GM21717 (cell line): ENCODE results near the gene ARSA.
"Not testable (repeated sequence)": the region's sequence is repeated elsewhere in the genome, so short reads cannot be mapped to it uniquely, and the experiment has no call there.

Experiments
- ATAC-seq: cut with Tn5 transposase; IDR thresholded peaks from one replicate; pipeline ENCODE4 v1.9.1; 2021; ENCODE audit warnings: mild to moderate bottlenecking, moderate library complexity; ENCODE audit not compliant: unreplicated experiment

Gene ARSA

DNA sequence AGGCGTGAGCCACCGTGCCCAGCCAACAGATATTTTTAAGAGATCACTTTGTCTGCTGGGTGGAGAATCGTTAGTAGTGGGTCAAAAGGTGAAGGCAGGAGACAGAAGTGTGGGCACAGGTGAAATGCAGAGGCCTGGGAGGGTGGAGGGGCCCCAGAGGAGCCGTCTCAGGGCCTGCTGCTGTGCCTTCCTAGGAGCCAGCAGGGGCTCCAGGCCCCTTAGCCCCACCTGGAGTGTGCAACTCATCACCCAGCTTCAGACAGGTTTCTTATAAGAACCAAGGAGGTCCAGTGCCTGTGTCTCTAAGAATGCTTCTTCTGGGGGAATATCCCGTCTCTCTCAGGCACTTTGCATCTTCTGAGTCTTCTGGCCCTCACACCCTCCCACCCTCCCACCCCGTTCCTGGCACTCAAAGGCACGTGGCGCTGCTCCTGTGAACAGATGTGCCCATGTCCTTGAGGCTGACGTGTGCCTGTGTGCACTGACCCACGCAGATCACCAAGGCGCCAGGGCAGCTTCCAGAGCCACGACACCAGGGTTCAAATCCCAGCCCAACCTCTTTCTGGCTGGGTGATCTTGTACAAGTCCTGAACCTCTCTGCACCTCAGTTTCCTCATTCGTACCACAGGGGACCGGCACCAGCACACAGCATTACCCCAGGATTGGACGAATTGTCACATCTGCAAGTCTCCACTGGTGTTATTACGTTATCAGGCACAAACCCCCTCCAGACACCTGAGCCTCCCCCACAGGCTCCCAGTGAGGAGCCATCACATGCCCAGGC is 3.4 kb downstream of the ARSA start:
- ATAC-seq: no peak

DNA sequence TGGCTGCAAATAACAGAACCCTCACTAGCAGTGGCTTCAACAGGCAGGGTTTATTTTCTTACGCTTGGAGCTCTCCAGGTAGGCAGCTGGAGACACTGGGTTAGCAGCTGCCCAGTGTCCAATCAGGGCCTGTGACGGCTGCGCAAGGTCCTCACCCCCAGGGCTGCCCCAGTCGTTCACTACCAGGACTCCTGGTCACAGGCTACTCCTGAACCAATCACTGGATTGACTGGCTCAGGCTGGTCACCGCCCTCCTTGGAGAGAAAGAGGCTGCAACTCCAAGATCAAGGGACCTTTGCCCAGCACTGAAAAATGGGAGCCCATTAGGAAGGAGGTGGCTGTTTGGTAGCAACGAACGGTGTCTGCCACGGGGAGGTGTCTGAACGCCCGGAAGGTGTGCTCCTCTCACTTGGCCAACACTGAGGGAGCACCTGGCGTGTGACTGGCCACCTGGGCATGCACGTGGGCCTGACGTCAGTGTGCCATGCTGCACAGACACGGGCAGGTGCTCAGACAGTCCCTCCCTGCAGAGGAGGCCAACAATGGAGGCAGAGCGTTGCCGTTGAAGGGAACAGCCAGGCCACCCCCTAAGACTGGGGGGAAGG is 5.1 kb downstream of the ARSA start:
- no peak for ATAC-seq

DNA sequence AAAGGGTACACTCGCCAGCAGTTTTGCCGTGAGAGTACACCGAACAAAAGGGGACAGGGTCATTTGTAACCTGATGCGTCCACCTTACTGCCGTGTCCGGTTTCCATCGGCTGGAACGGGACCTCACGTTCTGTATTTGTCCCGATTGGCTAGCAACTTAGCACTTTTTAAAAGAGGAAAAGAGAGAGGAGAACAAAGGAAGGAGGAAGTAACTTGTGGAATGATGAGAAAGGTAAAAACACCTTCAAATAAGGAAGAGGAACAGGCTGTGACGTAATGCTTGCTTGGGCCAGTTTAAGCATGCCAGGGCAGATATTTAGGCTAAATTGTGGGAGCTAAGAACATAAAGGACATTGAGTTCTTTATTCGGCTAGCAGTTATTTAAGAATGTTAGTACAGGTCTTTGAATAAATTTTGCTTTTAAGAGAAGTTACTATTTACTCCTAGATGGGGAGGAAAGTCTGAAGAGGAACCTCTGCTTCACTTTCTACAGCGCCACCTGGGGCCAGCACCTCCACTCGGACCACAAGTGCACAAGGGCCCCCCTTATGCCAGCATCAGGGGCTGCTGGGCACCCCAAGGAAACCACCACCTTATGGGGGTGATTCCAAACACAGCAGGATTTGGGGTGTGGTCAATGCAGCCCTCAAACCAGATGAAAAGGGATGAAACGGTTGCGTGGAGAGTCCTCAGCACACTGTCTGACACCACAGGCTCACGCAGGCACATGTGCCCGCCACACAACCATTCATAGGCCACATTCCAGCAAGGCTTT is 5.8 kb downstream of the ARSA start:
- no peak for ATAC-seq

- ATAC-seq: no peak
These were observed 6.5 kb downstream of the ARSA start for GRCh38 chr22:50621356-50621880.

- no peak for ATAC-seq
These were observed 7.2 kb downstream of the ARSA start for GRCh38 chr22:50620593-50621355.

DNA sequence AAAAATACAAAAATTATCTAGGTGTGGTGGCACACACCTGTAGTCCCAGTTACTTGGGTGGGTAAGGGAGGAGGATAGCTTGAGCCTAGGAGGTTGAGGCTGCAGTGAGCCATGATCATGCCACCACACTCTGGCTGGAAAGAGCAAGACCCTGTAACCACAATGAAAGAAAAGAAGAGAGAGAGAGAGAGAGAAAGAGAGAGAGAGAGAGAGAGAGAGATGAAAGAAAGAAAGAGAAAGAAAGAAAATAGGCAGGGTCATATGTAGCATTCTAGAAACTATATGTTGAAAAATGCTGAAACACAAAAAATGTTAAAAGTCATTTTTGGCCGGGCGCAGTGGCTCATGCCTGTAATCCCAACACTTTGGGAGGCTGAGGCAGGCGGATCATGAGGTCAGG is 13.7 kb downstream of the ARSA start:
- ATAC-seq: not testable (repeated sequence)

- ATAC-seq: no peak
These were observed 14.5 kb downstream of the ARSA start for GRCh38 chr22:50613291-50613981.

DNA sequence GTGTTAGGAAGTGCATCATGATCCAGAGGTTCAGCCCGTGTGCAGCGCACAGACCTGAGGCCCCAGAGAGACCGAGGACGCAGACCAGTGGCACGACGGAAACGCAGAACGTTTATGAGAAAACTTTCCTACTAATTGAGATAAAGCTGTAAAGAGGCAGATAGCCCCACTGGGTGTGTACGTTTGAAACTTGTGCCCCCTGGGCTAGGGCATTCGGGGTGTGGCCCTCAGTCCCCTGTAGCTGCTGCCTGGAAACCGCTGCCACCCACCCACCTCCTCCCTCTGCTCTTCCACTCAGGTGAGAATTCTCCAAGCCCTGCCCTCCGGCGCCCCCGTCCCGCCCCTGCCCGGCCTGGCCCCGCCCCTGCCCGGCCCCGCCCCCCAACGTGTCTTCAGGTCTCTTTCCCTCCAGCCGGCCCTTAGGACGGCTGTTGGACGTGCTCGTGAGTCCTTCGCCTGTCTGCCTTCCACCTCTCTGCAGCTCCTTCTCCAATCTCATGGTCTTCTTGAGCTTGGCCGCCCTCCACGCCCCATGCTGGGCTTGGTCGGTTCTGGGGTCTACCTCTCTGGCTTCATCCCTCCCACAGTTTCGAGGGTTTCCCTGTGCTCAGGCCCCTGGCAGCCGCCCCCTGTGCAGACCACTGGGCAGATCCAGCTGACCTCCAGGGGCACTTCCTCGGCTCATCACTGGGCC is 15.3 kb downstream of the ARSA start:
- ATAC-seq: no peak

GRCh38 chr22:50612168-50612527 is 15.8 kb downstream of the ARSA start:
- no peak for ATAC-seq

DNA sequence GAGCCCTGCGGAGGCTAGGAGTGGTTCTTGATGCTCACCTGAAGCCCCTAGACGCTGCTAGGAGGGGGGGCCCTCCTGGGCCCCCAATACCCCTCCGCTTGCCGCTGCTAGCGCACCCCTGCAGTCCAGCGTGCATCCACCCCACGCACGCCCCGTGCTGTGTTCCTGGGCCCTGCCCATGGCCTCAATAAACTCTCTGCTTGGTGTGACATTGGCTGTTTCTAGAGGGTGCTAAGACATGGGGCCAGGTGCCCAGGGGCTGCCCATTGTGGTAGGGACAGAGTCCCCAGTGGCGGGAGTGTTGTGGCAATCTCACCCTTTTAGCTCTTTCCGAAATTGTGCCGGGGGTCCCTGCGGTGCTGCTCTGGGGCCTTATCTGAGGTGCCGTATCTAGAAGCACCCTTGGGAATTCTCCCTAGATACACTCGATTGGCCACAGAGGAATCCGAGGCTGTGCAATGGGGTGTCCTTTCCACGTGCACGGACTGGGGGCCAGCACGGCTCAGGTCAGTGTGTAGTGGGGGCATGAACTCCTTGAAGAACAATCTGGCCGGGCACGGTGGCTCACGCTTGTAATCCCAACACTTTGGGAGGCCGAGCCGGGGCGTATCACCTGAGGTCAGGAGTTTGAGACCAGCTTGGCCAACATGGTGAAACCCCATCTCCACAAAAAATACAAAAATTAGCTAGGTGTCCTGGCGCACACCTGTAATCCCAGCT is 16.5 kb downstream of the ARSA start:
- no peak for ATAC-seq

DNA sequence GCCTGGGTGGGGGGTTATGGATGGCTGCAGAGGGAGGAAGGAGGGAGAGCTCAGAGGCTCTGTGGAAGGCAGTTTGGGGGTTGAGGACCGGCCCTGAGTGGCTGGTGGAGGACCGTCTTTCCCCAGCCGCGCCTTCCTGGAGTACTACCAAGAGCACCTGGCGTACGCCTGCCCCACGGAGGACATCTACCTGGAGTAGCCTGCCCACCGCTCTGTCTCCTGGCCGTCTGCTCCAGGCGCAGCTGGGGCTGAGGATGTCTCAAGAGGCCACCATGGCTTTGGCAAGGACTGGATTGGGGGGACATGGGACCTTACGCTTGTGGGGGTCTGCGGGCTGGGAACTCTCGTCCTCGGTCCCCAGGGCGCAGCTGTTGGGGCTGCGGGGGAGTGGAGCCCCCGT is 17.4 kb downstream of the ARSA start:
- ATAC-seq: no peak

DNA sequence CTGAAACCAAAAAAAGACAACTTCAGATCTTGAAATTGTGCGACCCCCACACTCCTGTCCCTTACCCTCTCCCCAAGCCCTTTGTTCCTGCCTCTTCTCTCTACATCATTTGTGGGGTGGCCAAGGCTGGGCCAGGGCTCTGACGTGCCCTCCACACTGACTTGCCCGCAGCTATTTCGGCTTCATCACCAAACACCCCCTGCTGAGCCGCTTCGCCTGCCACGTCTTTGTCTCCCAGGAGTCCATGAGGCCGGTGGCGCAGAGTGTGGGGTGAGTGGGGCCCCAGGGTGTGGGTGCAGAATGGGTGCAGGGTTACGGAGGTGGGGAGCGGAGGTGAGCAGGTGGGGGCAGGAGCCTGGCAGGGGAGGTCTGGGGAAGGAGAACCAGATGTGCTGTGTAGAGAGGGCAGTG is 17.9 kb downstream of the ARSA start:
- ATAC-seq: no peak

DNA sequence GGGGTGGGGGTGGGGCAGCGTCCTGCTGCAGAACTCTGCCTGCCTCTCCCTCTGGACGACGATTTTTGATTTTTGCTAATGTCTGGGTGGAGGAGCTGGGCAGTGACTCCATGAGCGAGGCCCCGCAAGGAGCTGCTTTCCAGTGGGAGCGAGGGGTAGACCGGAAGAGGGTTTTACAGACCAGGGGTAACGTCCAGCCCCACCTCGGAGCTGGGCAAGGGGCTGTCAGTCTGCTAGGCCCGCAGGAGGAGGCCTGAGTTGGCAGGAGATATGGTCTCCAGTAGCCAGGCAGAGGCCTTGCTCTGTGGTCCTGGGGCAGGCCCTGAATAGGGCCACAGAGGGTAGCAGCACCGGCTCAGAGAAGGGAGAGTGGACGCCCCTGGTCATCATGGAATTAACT is 18.4 kb downstream of the ARSA start:
- no peak for ATAC-seq

- no peak for ATAC-seq
These were observed 19.0 kb downstream of the ARSA start for GRCh38 chr22:50608996-50609395.

GRCh38 chr22:50608058-50608840 is 19.7 kb downstream of the ARSA start:
- ATAC-seq: not testable (repeated sequence)

DNA sequence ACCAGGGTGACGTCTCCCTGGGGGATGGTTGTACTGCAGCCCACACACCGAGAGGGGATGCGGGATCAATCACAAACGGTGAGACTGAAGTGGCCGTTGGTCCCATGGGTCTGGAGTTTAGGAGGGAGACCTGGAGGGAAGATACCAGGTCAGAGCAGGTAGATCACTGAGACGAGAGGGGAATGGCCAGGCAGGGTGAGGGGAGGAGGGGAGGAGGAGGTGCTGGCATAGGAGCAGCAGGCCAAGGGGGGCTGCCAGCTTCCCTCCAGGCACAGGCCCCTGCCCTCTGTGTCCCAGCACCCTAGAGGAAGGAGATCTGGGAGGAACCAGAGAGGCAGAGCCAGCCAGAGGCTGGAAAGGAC is 20.3 kb downstream of the ARSA start:
- ATAC-seq: no peak

GRCh38 chr22:50606946-50607658 is 20.9 kb downstream of the ARSA start:
- no peak for ATAC-seq
